DOHH2 (cell line): ENCODE measurements around the gene CFAP210.

Source experiments
- EZH2phosphoT487 ChIP-seq: fragments of 200-600 bp; sonication (generic); IDR thresholded peaks from 2 replicates; pipeline ENCODE4 v1.6.1; 2017; ENCODE audit warnings: borderline replicate concordance, mild to moderate bottlenecking, antibody characterized with exemption, low read length, moderate library complexity, mixed read lengths
- TF ChIP-seq, protein P1 (sequence below): fragments of 200-600 bp; sonication (generic); IDR thresholded peaks from one replicate; pipeline ENCODE4 v1.5.1; 2014; ENCODE audit warnings: antibody characterized with exemption, mild to moderate bottlenecking, low read depth, low read length; ENCODE audit not compliant: poor library complexity, severe bottlenecking

DNA sequence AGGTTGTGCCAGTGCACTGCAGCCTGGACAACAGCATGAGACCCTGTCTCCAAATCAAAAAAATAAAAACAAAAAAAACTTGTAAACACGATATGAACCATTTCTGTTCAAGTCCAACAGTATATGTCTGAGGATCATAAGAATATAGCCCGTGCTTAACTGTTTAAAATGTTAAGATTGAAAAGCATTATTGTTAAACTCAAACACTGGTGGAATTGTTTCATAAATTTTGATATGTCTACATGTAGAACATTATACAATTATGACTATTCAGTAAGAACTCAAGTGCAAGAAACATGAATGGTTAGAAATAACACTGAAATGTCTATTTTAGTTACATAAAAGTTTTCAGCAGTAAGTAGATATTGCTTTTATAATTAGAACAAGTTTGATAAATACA is 80.3 kb downstream of the CFAP210 start:
- TF ChIP-seq, protein P1, sequence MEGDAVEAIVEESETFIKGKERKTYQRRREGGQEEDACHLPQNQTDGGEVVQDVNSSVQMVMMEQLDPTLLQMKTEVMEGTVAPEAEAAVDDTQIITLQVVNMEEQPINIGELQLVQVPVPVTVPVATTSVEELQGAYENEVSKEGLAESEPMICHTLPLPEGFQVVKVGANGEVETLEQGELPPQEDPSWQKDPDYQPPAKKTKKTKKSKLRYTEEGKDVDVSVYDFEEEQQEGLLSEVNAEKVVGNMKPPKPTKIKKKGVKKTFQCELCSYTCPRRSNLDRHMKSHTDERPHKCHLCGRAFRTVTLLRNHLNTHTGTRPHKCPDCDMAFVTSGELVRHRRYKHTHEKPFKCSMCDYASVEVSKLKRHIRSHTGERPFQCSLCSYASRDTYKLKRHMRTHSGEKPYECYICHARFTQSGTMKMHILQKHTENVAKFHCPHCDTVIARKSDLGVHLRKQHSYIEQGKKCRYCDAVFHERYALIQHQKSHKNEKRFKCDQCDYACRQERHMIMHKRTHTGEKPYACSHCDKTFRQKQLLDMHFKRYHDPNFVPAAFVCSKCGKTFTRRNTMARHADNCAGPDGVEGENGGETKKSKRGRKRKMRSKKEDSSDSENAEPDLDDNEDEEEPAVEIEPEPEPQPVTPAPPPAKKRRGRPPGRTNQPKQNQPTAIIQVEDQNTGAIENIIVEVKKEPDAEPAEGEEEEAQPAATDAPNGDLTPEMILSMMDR: no peak
- no peak for TF ChIP-seq EZH2phosphoT487
